ENCODE data around the gene C12orf57. TPM values are rescaled to one million over a fixed set of nuclear protein-coding genes. Genes with fewer than 3 reads are reported as not detected.
"Not testable (repeated sequence)": the region's sequence is repeated elsewhere in the genome, so short reads cannot be mapped to it uniquely, and the experiment has no call there.

The C12orf57 gene
- polyA plus RNA-seq, 2 of the 4 experiments (the other 2 are of a cell fraction), result 261 to 466 TPM

- peak in 1 of 2 experiments; percentile 71; a peak in 1 of 5 replicates for TF ChIP-seq JUN (IDR thresholded peaks at IDR 0.05)
- TF ChIP-seq, protein P1, sequence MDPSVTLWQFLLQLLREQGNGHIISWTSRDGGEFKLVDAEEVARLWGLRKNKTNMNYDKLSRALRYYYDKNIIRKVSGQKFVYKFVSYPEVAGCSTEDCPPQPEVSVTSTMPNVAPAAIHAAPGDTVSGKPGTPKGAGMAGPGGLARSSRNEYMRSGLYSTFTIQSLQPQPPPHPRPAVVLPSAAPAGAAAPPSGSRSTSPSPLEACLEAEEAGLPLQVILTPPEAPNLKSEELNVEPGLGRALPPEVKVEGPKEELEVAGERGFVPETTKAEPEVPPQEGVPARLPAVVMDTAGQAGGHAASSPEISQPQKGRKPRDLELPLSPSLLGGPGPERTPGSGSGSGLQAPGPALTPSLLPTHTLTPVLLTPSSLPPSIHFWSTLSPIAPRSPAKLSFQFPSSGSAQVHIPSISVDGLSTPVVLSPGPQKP (IDR thresholded peaks at IDR 0.05; ENCODE audit: low read depth, low read length), result no peak
- TF ChIP-seq, protein P2, sequence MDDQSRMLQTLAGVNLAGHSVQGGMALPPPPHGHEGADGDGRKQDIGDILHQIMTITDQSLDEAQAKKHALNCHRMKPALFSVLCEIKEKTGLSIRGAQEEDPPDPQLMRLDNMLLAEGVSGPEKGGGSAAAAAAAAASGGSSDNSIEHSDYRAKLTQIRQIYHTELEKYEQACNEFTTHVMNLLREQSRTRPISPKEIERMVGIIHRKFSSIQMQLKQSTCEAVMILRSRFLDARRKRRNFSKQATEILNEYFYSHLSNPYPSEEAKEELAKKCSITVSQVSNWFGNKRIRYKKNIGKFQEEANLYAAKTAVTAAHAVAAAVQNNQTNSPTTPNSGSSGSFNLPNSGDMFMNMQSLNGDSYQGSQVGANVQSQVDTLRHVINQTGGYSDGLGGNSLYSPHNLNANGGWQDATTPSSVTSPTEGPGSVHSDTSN (IDR thresholded peaks at IDR 0.05), result no peak
- TF ChIP-seq POLR2AphosphoS2 (conservative IDR thresholded peaks at IDR 0.05; ENCODE audit: low read length), result no peak
- no peak for TF ChIP-seq TP53 (CRISPR knock-in tag; IDR thresholded peaks at IDR 0.05)
- TF ChIP-seq ZC3H11A (IDR thresholded peaks at IDR 0.05), result no peak
- TF ChIP-seq, protein P3, sequence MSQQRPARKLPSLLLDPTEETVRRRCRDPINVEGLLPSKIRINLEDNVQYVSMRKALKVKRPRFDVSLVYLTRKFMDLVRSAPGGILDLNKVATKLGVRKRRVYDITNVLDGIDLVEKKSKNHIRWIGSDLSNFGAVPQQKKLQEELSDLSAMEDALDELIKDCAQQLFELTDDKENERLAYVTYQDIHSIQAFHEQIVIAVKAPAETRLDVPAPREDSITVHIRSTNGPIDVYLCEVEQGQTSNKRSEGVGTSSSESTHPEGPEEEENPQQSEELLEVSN (IDR thresholded peaks at IDR 0.05; ENCODE audit: borderline replicate concordance, low read depth), result 0 out of 2 replicates have a peak, but pooled peaks have one; percentile 18
- no peak for TF ChIP-seq CBX8 (IDR thresholded peaks at IDR 0.05)
These were observed 39.2 kb upstream of the C12orf57 start, which contains the start of gene LRRC23 (continued) for GRCh38 chr12:6904280-6905276.

DNA sequence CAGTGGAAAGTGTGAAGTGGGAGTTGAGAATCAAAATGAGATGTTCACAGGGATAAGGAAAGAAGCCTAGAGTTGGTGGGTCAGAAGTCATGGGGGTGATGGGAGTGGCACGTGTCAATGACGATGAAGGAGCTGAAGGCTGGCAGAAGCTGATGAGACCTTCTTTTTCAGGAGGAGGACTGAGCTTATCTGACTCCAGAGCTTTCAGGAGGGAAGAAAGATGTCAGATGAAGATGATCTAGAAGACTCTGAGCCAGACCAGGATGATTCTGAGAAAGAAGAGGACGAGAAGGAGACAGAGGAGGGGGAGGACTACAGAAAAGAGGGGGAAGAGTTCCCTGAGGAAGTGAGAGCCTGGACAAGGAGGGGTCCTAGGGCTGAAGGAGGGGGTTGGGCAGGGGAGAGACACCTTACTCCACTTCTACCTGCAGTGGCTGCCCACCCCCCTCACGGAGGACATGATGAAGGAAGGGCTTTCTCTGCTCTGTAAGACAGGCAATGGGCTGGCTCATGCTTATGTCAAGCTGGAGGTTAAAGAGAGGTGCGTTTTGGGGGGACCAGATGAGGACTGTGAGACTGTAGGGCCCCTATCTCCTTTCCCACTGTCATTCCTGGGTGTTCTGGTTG is 38.3 kb upstream of the C12orf57 start:
- Histone ChIP-seq H3K4me1 (peaks cover 11% of the 10 kb centered on the region; the same call in 2 of the 3 replicates), H3K4me2 (peak overlapping the region; percentile 95), H3K9me3 (no peaks in the 10 kb centered on the region), H3K4me3 (peak overlapping the region; percentile 78), H3K27ac (peak overlapping the region; percentile 82 to 91)
- ChIA-PET CTCF (interaction anchor here (1.1 to 22.2 kb wide), 6 partner anchors 14 to 208 kb away, joined by 3 to 232 read pairs (median 36); partner anchors contain the start of genes SPSB2 and TPI1), POLR2A (interaction anchor here (0.7 to 1.5 kb wide), 6 partner anchors 9 to 216 kb away, joined by 3 to 6 read pairs (median 4); partner anchors contain the start of genes C12orf57, ENO2, RNU7-1 and SPSB2)
- ATAC-seq, result no peak
- 62% methylated on average over 5 of the region's 5 CpGs for WGBS (ENCODE audit: missing lambda C conversion rate)
- no peak for TF ChIP-seq EHMT2 (IDR thresholded peaks at IDR 0.05; ENCODE audit: low read depth)
- TF ChIP-seq TFCP2L1 (CRISPR knock-in tag; IDR thresholded peaks at IDR 0.05), result no peak
- TF ChIP-seq SMC3 (IDR thresholded peaks at IDR 0.05), result no peak
- no peak for TF ChIP-seq TP53 (CRISPR knock-in tag; IDR thresholded peaks at IDR 0.05)
- TF ChIP-seq MYC (IDR thresholded peaks at IDR 0.05; ENCODE audit: borderline replicate concordance, low read length), result no peak
- TF ChIP-seq, protein P1 (IDR thresholded peaks at IDR 0.05; ENCODE audit: low read depth, low read length), result no peak
- no peak for TF ChIP-seq SREBF2 (IDR thresholded peaks at IDR 0.05)
- no peak for TF ChIP-seq NR3C1 (IDR thresholded peaks at IDR 0.05)
- no peak for TF ChIP-seq JUNB (IDR thresholded peaks at IDR 0.05)
- TF ChIP-seq ATOH8 (CRISPR knock-in tag; IDR thresholded peaks at IDR 0.05; ENCODE audit: low read depth), result no peak
- no peak for TF ChIP-seq EHF (CRISPR knock-in tag; IDR thresholded peaks at IDR 0.05)
- TF ChIP-seq HEYL (CRISPR knock-in tag; IDR thresholded peaks at IDR 0.05), result no peak
- TF ChIP-seq RFX5 (IDR thresholded peaks at IDR 0.05), result no peak
- TF ChIP-seq ZFP36 (IDR thresholded peaks at IDR 0.05; ENCODE audit: borderline replicate concordance, partially characterized antibody), result no peak
- TF ChIP-seq ZNF302 (CRISPR knock-in tag; IDR thresholded peaks at IDR 0.05), result no peak
- TF ChIP-seq ZC3H11A (IDR thresholded peaks at IDR 0.05), result no peak
- DNase-seq (ENCODE audit: low read depth in 1 of 2, low spot score in 1 of 2), result no peak
- no peak for FAIRE-seq

DNA sequence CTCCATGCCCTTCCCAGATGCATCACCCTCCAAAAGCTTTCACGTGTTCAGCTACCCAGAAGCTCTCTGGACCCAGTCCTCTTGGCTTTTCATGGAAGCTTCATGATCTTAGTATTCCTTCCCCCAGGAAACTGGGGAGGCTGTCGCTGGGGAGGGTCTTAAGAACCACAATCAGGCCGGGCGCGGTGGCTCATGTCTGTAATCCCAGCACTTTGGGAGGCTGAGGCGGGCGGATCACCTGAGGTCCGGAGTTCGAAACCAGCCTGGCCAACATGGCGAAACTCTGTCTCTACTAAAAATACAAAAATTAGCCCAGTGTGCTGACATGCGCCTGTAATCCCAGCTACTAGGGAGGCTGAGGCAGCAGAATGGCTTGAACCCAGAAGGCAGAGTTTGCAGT is 35.7 kb upstream of the C12orf57 start:
- 97% methylated on average over 11 of the region's 11 CpGs for WGBS (ENCODE audit: missing lambda C conversion rate)
- ChIA-PET CTCF (interaction anchor here (1.2 to 22.2 kb wide), 4 partner anchors 9 to 37 kb away, joined by 4 to 232 read pairs (median 78); partner anchors contain the start of genes SPSB2 and TPI1), POLR2A (interaction anchor here (0.5 to 1.4 kb wide), 2 partner anchors 27 to 36 kb away, joined by 4 to 6 read pairs; partner anchors contain the start of genes C12orf57 and RNU7-1)
- DNase-seq (ENCODE audit: low read depth in 1 of 2, low spot score in 1 of 2); H3K9me3 ChIP-seq; ATAC-seq; H3K4me2 ChIP-seq; H3K4me3 ChIP-seq; FAIRE-seq; H3K27ac ChIP-seq: not testable (repeated sequence)
- peaks cover 11% of the 10 kb centered on the region; the same call in 2 of the 3 replicates for H3K4me1 ChIP-seq

Data from A549 (cell line).